ENCODE measurements around the gene WDR72. TPM values are rescaled to one million over a fixed set of nuclear protein-coding genes. Genes with fewer than 3 reads are reported as not detected.

The WDR72 gene
- total RNA-seq: not detected in 2 replicates

GRCh38 chr15:53759411-53759931, at the start of gene WDR72:
Gene WDR72 (minus strand): TSS chr15:53759663. CDS start chr15:53733149, 26,514 bp downstream.

Other genes with a start within 250 kb of the WDR72 start
- gene UNC13C, start 218.8 kb upstream of the WDR72 start, total RNA-seq: not detected in 2 replicates